ENCODE measurements around the gene ITPR3.
A peak's percentile ranks its signal among the peaks of the same experiment; 100 is the strongest.

The ITPR3 gene

GRCh38 chr6:33693186-33694105 lies 72.3 kb downstream of the ITPR3 start:
- no peaks in the 10 kb centered on the region for H3K9me3 ChIP-seq
- H3K27me3 ChIP-seq = no peaks in the 10 kb centered on the region
- H3K27ac ChIP-seq = peak overlapping the region; percentile 95
- peaks cover 36% of the 10 kb centered on the region for H3K36me3 ChIP-seq
- peak overlapping the region; percentile 89 for H3K4me2 ChIP-seq
- H4K20me1 ChIP-seq = no peaks in the 10 kb centered on the region
- H3K4me3 ChIP-seq = peak overlapping the region; percentile 57
- H3K4me1 ChIP-seq = peaks cover 92% of the 10 kb centered on the region
- TF ChIP-seq Cebpa-rat (IDR thresholded peaks at IDR 0.05) = no peak
- H3K9ac ChIP-seq = peak overlapping the region; percentile 79

- Histone ChIP-seq H3K27ac (peak overlapping the region; percentile 95), H3K36me3 (peaks cover 26% of the 10 kb centered on the region)
- no peak for TF ChIP-seq Cebpa-rat (IDR thresholded peaks at IDR 0.05)
Measured at GRCh38 chr6:33694401-33694931, 73.3 kb downstream of the ITPR3 start.

GRCh38 chr6:33694977-33695376 lies 73.9 kb downstream of the ITPR3 start:
- Histone ChIP-seq H3K27ac (peak overlapping the region; percentile 95), H3K4me3 (peak overlapping the region; percentile 57), H4K20me1 (no peaks in the 10 kb centered on the region), H3K27me3 (no peaks in the 10 kb centered on the region), H3K4me2 (peak overlapping the region; percentile 89), H3K36me3 (peaks cover 21% of the 10 kb centered on the region), H3K4me1 (peaks cover 98% of the 10 kb centered on the region), H3K9ac (peak overlapping the region; percentile 79), H3K9me3 (no peaks in the 10 kb centered on the region)
- no peak for TF ChIP-seq Cebpa-rat (IDR thresholded peaks at IDR 0.05)

More at GRCh38 chr6:33694401-33694931, 73.3 kb downstream of the ITPR3 start:
- Histone ChIP-seq H4K20me1 (no peaks in the 10 kb centered on the region), H3K4me1 (peaks cover 97% of the 10 kb centered on the region), H3K9me3 (no peaks in the 10 kb centered on the region), H3K4me2 (peak overlapping the region; percentile 89), H3K27me3 (no peaks in the 10 kb centered on the region), H3K4me3 (peak overlapping the region; percentile 57), H3K9ac (peak overlapping the region; percentile 79)

DNA sequence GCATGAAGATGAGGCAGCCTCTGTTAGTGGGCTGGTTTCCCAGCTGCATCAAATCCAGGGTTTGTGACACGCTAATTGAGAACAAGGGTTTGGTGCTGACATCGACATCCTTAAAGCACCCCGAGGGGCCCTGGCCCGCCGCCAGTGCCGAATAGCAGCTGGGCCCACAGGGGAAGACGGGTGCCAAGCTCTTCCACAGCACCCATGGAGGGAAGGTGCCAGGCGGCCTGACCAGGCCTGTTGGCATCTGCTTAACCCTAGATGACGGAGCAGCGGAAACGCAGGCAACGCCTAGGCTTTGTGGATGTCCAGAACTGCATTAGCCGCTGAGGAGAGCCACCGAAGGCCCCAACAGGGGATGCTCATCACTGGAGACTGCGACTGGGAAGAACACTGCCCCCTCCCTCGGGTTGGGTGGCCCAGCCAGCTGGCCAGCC lies 74.3 kb downstream of the ITPR3 start:
- H3K36me3 ChIP-seq = peaks cover 16% of the 10 kb centered on the region
- H3K27ac ChIP-seq = peak overlapping the region; percentile 95
- no peaks in the 10 kb centered on the region for H3K27me3 ChIP-seq
- peak overlapping the region; percentile 89 for H3K4me2 ChIP-seq
- no peak for TF ChIP-seq Cebpa-rat (IDR thresholded peaks at IDR 0.05)
- H3K4me1 ChIP-seq = peaks cover 100% of the 10 kb centered on the region
- peak overlapping the region; percentile 57 for H3K4me3 ChIP-seq
- H4K20me1 ChIP-seq = no peaks in the 10 kb centered on the region
- peak overlapping the region; percentile 79 for H3K9ac ChIP-seq
- H3K9me3 ChIP-seq = no peaks in the 10 kb centered on the region

- peak overlapping the region; percentile 57 for H3K4me3 ChIP-seq
- H3K9ac ChIP-seq = peak overlapping the region; percentile 79
- H3K27me3 ChIP-seq = no peaks in the 10 kb centered on the region
- H3K36me3 ChIP-seq = peaks cover 10% of the 10 kb centered on the region
- peak overlapping the region; percentile 89 for H3K4me2 ChIP-seq
- H3K27ac ChIP-seq = peak overlapping the region; percentile 95
- H3K9me3 ChIP-seq = no peaks in the 10 kb centered on the region
- no peaks in the 10 kb centered on the region for H4K20me1 ChIP-seq
- no peak for TF ChIP-seq Cebpa-rat (IDR thresholded peaks at IDR 0.05)
- H3K4me1 ChIP-seq = peaks cover 98% of the 10 kb centered on the region
Measured at GRCh38 chr6:33696076-33696475, 75.0 kb downstream of the ITPR3 start.

DNA sequence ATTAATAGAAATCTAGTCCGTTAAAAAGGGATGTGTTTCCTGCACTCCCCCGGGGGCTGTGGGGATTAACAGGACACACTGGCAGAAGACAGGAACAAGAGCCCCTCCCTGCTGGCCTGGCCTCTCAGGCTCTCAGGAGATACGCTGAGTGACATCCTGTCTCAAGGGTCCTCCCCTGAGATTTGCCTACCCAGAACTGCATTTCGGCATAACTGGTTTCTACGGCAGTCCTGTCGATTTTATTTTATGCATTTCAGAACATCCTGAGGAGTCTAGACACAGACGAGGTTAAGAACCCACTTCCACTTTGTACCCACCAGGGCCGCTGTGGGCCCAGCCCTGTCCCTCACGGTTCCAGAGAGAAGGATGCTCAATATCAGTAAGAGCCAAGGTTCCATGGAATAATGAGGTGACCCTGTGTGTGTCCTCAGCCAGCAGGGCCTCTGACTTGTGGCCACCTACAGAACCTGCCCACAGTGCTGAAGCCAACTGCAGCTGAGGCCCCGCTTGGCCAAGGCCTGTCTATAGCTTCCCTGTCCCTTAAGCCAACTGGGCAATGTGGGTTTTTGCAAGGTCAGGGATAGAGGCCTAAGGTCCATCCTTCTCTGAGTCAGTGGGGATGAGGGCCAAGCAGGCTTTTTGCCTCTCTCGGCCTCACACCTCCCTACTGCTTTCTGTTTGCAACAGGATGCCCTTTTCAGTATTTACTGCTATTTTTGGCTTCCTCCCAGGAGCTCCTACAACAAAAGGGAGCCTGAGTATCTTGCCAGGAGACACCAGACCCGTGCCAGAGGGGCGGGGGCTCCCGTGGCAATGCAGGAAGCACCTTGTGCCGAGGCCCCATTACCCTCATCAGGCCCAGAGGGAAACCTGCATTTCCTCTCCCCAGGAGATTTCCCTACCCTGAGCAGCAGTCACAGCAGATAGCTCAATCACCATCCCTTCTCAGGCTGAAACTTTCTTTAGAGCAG lies 75.7 kb downstream of the ITPR3 start:
- Histone ChIP-seq H3K27ac (peak overlapping the region; percentile 95), H4K20me1 (peaks cover 3% of the 10 kb centered on the region; the same call in 1 of the 2 replicates), H3K9me3 (no peaks in the 10 kb centered on the region), H3K36me3 (peaks cover 3% of the 10 kb centered on the region), H3K4me2 (peak overlapping the region; percentile 89), H3K9ac (peak overlapping the region; percentile 79), H3K4me3 (peak overlapping the region; percentile 57), H3K4me1 (peaks cover 95% of the 10 kb centered on the region), H3K27me3 (no peaks in the 10 kb centered on the region)
- no peak for TF ChIP-seq Cebpa-rat (IDR thresholded peaks at IDR 0.05)

- peak overlapping the region; percentile 57; the same call in 1 of the 2 replicates for H3K4me3 ChIP-seq
- H3K4me1 ChIP-seq = peaks cover 85% of the 10 kb centered on the region
- no peaks in the 10 kb centered on the region for H3K9me3 ChIP-seq
- H3K9ac ChIP-seq = peak overlapping the region; percentile 79
- peak overlapping the region; percentile 95 for H3K27ac ChIP-seq
- no peak for TF ChIP-seq Cebpa-rat (IDR thresholded peaks at IDR 0.05)
- H3K27me3 ChIP-seq = no peaks in the 10 kb centered on the region
- H3K36me3 ChIP-seq = no peaks in the 10 kb centered on the region
- peak overlapping the region; percentile 89 for H3K4me2 ChIP-seq
- H4K20me1 ChIP-seq = peaks cover 12% of the 10 kb centered on the region; the same call in 1 of the 2 replicates
Measured at GRCh38 chr6:33697845-33698244, 76.7 kb downstream of the ITPR3 start.

DNA sequence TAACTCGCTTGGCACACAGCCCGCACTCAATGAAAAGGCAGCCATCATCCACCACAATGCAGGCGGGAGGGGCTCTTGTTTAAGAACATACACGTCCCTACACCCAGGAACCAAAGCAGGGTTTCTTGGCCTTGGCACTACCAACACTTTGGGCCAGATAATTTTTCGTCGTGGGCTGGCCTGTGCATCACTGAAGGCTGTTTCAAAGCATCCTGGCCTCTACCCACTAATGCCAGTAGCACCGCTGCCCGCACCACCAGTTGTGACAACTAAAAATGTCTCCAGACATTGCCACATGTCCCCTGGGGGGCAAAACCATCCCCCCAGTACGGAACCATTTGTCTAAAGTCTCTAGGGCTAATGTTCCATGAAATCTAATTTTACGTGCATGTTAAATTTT lies 77.4 kb downstream of the ITPR3 start:
- Histone ChIP-seq H3K4me2 (peak overlapping the region; percentile 89), H3K27me3 (no peaks in the 10 kb centered on the region), H3K4me3 (peak overlapping the region; percentile 57), H3K9me3 (no peaks in the 10 kb centered on the region), H4K20me1 (peaks cover 18% of the 10 kb centered on the region), H3K36me3 (no peaks in the 10 kb centered on the region), H3K4me1 (peaks cover 78% of the 10 kb centered on the region), H3K27ac (peak overlapping the region; percentile 95), H3K9ac (peak overlapping the region; percentile 79)
- TF ChIP-seq Cebpa-rat (IDR thresholded peaks at IDR 0.05) = no peak

GRCh38 chr6:33699131-33699530 lies 78.0 kb downstream of the ITPR3 start:
- no peaks in the 10 kb centered on the region for H3K9me3 ChIP-seq
- TF ChIP-seq Cebpa-rat (IDR thresholded peaks at IDR 0.05) = no peak
- peak overlapping the region; percentile 95 for H3K27ac ChIP-seq
- H3K9ac ChIP-seq = peak overlapping the region; percentile 79
- H3K4me1 ChIP-seq = peaks cover 72% of the 10 kb centered on the region
- peaks cover 3% of the 10 kb centered on the region for H3K36me3 ChIP-seq
- H3K4me3 ChIP-seq = peak overlapping the region; percentile 57
- no peaks in the 10 kb centered on the region for H3K27me3 ChIP-seq
- H4K20me1 ChIP-seq = peaks cover 25% of the 10 kb centered on the region
- peak overlapping the region; percentile 89 for H3K4me2 ChIP-seq

Measured in BLaER1 (cell line).